HEK293 (cell line): Measurements from ENCODE around the gene EGFLAM.

Source experiments
- CTCF ChIA-PET: fragments of 350-600 bp; formaldehyde crosslinking; extraction: SDS; loops from one replicate; lab custom pipeline; 2021; ENCODE audit warnings: antibody characterized with exemption; lab: Yijun Ruan, JAX
- POLR2A ChIA-PET: fragments of 300-600 bp; formaldehyde crosslinking; extraction: SDS; loops from one replicate; lab custom pipeline; 2020; ENCODE audit warnings: antibody characterized with exemption, inconsistent platforms; lab: Yijun Ruan, JAX
- H3K27ac ChIP-seq: fragments of 200-500 bp; sonication (Bioruptor generic); 2 replicates; pipeline ENCODE4 v1.5.1; 2014; ENCODE audit warnings: low read depth, low read length, control low read depth, inconsistent platforms; ENCODE audit errors: extremely low read depth
- H3K36me3 ChIP-seq, 2 experiments: fragments of 200-500 bp in 1 of 2; sonication (Bioruptor generic) in 1 of 2; 1 replicate in 1 of 2; 2 replicates in 1 of 2; pipeline ENCODE4 v1.5.1; 2014 to 2017; ENCODE audit warnings: inconsistent platforms in 2 of 2, low read length in 2 of 2; ENCODE audit not compliant: control insufficient read depth in 2 of 2, insufficient read depth in 1 of 2
- H3K4me1 ChIP-seq: fragments of 200-500 bp; sonication (Bioruptor generic); 2 replicates; pipeline ENCODE4 v1.5.1; 2014; ENCODE audit warnings: mild to moderate bottlenecking, low read length, inconsistent platforms; ENCODE audit not compliant: control insufficient read depth, insufficient read depth
- H3K4me3 ChIP-seq: 2 replicates; pipeline ENCODE4 v1.5.1; 2011; ENCODE audit warnings: low read depth, mild to moderate bottlenecking, control low read depth, low read length, moderate library complexity
- H3K9me3 ChIP-seq: fragments of 200-500 bp; sonication (Bioruptor generic); 2 replicates; pipeline ENCODE4 v1.5.1; 2014; ENCODE audit warnings: low read depth, low read length, inconsistent platforms; ENCODE audit not compliant: control insufficient read depth, insufficient read depth
- EGR2 ChIP-seq: fragments of 450-650 bp; formaldehyde crosslinking; IDR thresholded peaks from 2 replicates; pipeline ENCODE4 v1.5.1; 2016; ENCODE audit warnings: low read depth, missing biosample characterization, missing genetic modification characterization
- HOXA7 ChIP-seq: sonication (generic); formaldehyde crosslinking; IDR thresholded peaks from 2 replicates; pipeline ENCODE4 v1.8.1; 2022; ENCODE audit warnings: missing genetic modification reagents, borderline replicate concordance
- IKZF3 ChIP-seq: fragments of 450-650 bp; IDR thresholded peaks from 2 replicates; pipeline ENCODE4 v1.5.0; 2018; ENCODE audit warnings: missing biosample characterization, mild to moderate bottlenecking, missing genetic modification characterization, moderate library complexity
- OSR2 ChIP-seq: fragments of 450-650 bp; formaldehyde crosslinking; IDR thresholded peaks from 2 replicates; pipeline ENCODE4 v1.5.1; 2016; ENCODE audit warnings: missing biosample characterization, missing genetic modification characterization
- OVOL3 ChIP-seq: fragments of 450-650 bp; formaldehyde crosslinking; IDR thresholded peaks from 2 replicates; pipeline ENCODE4 v1.5.1; 2016; ENCODE audit warnings: missing biosample characterization, missing genetic modification characterization
- PRDM1 ChIP-seq: fragments of 450-650 bp; formaldehyde crosslinking; IDR thresholded peaks from 2 replicates; pipeline ENCODE4; 2016; ENCODE audit warnings: missing biosample characterization, missing genetic modification characterization
- SP7 ChIP-seq: fragments of 450-650 bp; formaldehyde crosslinking; IDR thresholded peaks from 2 replicates; pipeline ENCODE4 v1.5.1; 2016; ENCODE audit warnings: missing biosample characterization, missing genetic modification characterization
- WT1 ChIP-seq: fragments of 450-650 bp; formaldehyde crosslinking; IDR thresholded peaks from 2 replicates; pipeline ENCODE4 v1.5.1; 2016; ENCODE audit warnings: missing biosample characterization, missing genetic modification characterization
- ZBTB26 ChIP-seq: fragments of 450-650 bp; formaldehyde crosslinking; optimal IDR thresholded peaks from 2 replicates; pipeline ENCODE3; 2016; ENCODE audit warnings: missing biosample characterization, mild to moderate bottlenecking, missing genetic modification characterization
- ZNF138 ChIP-seq: fragments of 450-650 bp; formaldehyde crosslinking; IDR thresholded peaks from 2 replicates; pipeline ENCODE4 v1.5.1; 2016; ENCODE audit warnings: missing biosample characterization, missing genetic modification characterization, borderline replicate concordance
- ZNF184 ChIP-seq: fragments of 450-650 bp; IDR thresholded peaks from 2 replicates; pipeline ENCODE4 v1.5.1; 2018; ENCODE audit warnings: missing biosample characterization, mild to moderate bottlenecking, missing genetic modification characterization
- ZNF2 ChIP-seq: fragments of 450-650 bp; formaldehyde crosslinking; IDR thresholded peaks from 2 replicates; pipeline ENCODE4 v1.5.1; 2016; ENCODE audit warnings: missing biosample characterization, missing genetic modification characterization
- ZNF311 ChIP-seq: fragments of 450-650 bp; formaldehyde crosslinking; IDR thresholded peaks from 2 replicates; pipeline ENCODE4 v1.5.1; 2017; ENCODE audit warnings: missing biosample characterization, missing genetic modification characterization, borderline replicate concordance
- ZNF324 ChIP-seq: fragments of 450-650 bp; formaldehyde crosslinking; IDR thresholded peaks from 2 replicates; pipeline ENCODE4 v1.5.1; 2016; ENCODE audit warnings: missing biosample characterization, missing genetic modification characterization
- ZNF335 ChIP-seq: fragments of 450-650 bp; formaldehyde crosslinking; conservative IDR thresholded peaks from 2 replicates; pipeline ENCODE4 v1.5.1; 2016; ENCODE audit warnings: missing biosample characterization, missing genetic modification characterization
- ZNF394 ChIP-seq: fragments of 450-650 bp; formaldehyde crosslinking; IDR thresholded peaks from 2 replicates; pipeline ENCODE4 v1.5.1; 2016; ENCODE audit warnings: missing biosample characterization, missing genetic modification characterization, mild to moderate bottlenecking, moderate library complexity, borderline replicate concordance
- ZNF423 ChIP-seq: fragments of 450-650 bp; formaldehyde crosslinking; IDR thresholded peaks from 2 replicates; pipeline ENCODE4 v1.5.1; 2016; ENCODE audit warnings: missing biosample characterization, missing genetic modification characterization
- ZNF473 ChIP-seq: fragments of 450-650 bp; formaldehyde crosslinking; IDR thresholded peaks from 2 replicates; pipeline ENCODE4 v1.5.1; 2017; ENCODE audit warnings: missing biosample characterization, missing genetic modification characterization
- ZNF501 ChIP-seq: fragments of 450-650 bp; formaldehyde crosslinking; IDR thresholded peaks from 2 replicates; pipeline ENCODE4 v1.5.1; 2016; ENCODE audit warnings: missing biosample characterization, missing genetic modification characterization
- ZNF654 ChIP-seq: fragments of 450-650 bp; formaldehyde crosslinking; IDR thresholded peaks from 2 replicates; pipeline ENCODE4 v1.5.1; 2016; ENCODE audit warnings: low read depth, missing biosample characterization, missing genetic modification characterization
- ZNF664 ChIP-seq: fragments of 450-650 bp; formaldehyde crosslinking; IDR thresholded peaks from 2 replicates; pipeline ENCODE4 v1.5.1; 2016; ENCODE audit warnings: missing biosample characterization, missing genetic modification characterization
- ZNF707 ChIP-seq: fragments of 450-650 bp; formaldehyde crosslinking; IDR thresholded peaks from 2 replicates; pipeline ENCODE4 v1.5.1; 2016; ENCODE audit warnings: missing biosample characterization, missing genetic modification characterization
- ZNF747 ChIP-seq: fragments of 450-650 bp; formaldehyde crosslinking; IDR thresholded peaks from 2 replicates; pipeline ENCODE4 v1.5.1; 2016; ENCODE audit warnings: missing biosample characterization, missing genetic modification characterization
- ZSCAN4 ChIP-seq: fragments of 450-650 bp; formaldehyde crosslinking; IDR thresholded peaks from 2 replicates; pipeline ENCODE4 v1.5.1; 2017; ENCODE audit warnings: missing biosample characterization, missing genetic modification characterization
- ZXDB ChIP-seq: fragments of 450-650 bp; formaldehyde crosslinking; IDR thresholded peaks from 2 replicates; pipeline ENCODE4 v1.5.1; 2016; ENCODE audit warnings: missing biosample characterization, missing genetic modification characterization
- TF ChIP-seq, protein P1 (sequence below): fragments of 450-650 bp; formaldehyde crosslinking; IDR thresholded peaks from 2 replicates; pipeline ENCODE4 v1.5.1; 2016; ENCODE audit warnings: missing biosample characterization, missing genetic modification characterization
- TF ChIP-seq, protein P2 (sequence below): fragments of 450-650 bp; formaldehyde crosslinking; IDR thresholded peaks from 2 replicates; pipeline ENCODE4 v1.5.1; 2016; ENCODE audit warnings: missing biosample characterization, missing genetic modification characterization
- TF ChIP-seq, protein P3 (sequence below): fragments of 450-650 bp; formaldehyde crosslinking; IDR thresholded peaks from 2 replicates; pipeline ENCODE4 v1.5.1; 2016; ENCODE audit warnings: missing biosample characterization, missing genetic modification characterization

Gene EGFLAM

DNA sequence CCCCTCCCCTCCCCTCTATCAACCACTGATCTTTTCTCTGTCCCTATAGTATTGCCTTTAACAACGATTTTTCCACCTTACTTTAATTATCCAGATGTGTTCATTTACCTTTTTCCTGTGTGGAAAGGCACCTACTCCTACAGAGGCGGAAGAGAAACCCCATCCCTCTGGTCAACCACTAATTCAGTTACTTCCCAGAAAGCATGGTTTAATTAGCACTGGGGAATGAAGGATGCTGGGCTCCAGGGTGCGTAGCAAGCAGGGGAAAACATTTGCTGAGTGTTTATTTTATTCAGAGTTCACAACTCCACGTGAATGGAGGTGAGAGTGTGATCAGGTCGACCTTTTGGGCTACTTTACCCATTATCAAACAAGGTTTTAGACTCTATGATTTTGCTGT is 16.7 kb upstream of the EGFLAM start:
- ChIA-PET POLR2A (no interaction called here), CTCF (interaction anchor here (0.6 kb wide), 1 partner anchor 862 kb away, joined by 3 read pairs; the partner anchor contains the start of gene WDR70)
- no peak overlapping the region for H3K4me3 ChIP-seq
- H3K4me1 ChIP-seq = peaks cover 2% of the 10 kb centered on the region; the same call in 1 of the 2 replicates
- TF ChIP-seq WT1 (tag by site-specific recombination) (no peak), ZNF311 (tag by site-specific recombination) (no peak), ZNF707 (tag by site-specific recombination) (no peak), OSR2 (tag by site-specific recombination) (no peak), ZNF473 (tag by site-specific recombination) (no peak), ZSCAN4 (tag by site-specific recombination) (no peak), ZNF747 (tag by site-specific recombination) (no peak), ZNF394 (tag by site-specific recombination) (no peak), IKZF3 (tag by site-specific recombination) (no peak), ZNF335 (tag by site-specific recombination) (no peak), ZNF664 (tag by site-specific recombination) (no peak), ZXDB (tag by site-specific recombination) (no peak), ZNF501 (tag by site-specific recombination) (no peak), ZNF184 (tag by site-specific recombination) (no peak), ZNF138 (tag by site-specific recombination) (no peak), ZNF423 (tag by site-specific recombination) (no peak), SP7 (no peak), PRDM1 (tag by site-specific recombination) (no peak)
- TF ChIP-seq, protein P1, sequence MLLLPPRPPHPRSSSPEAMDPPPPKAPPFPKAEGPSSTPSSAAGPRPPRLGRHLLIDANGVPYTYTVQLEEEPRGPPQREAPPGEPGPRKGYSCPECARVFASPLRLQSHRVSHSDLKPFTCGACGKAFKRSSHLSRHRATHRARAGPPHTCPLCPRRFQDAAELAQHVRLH (tag by site-specific recombination) = no peak
- TF ChIP-seq, protein P2, sequence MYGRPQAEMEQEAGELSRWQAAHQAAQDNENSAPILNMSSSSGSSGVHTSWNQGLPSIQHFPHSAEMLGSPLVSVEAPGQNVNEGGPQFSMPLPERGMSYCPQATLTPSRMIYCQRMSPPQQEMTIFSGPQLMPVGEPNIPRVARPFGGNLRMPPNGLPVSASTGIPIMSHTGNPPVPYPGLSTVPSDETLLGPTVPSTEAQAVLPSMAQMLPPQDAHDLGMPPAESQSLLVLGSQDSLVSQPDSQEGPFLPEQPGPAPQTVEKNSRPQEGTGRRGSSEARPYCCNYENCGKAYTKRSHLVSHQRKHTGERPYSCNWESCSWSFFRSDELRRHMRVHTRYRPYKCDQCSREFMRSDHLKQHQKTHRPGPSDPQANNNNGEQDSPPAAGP = no peak
- no peak overlapping the region for H3K27ac ChIP-seq
- H3K9me3 ChIP-seq = no peaks in the 10 kb centered on the region
- no peaks in the 10 kb centered on the region for H3K36me3 ChIP-seq

- no peaks in the 10 kb centered on the region for H3K9me3 ChIP-seq
- H3K36me3 ChIP-seq = no peaks in the 10 kb centered on the region
- no peak overlapping the region for H3K27ac ChIP-seq
- peaks cover 6% of the 10 kb centered on the region; the same call in 1 of the 2 replicates for H3K4me1 ChIP-seq
- TF ChIP-seq EGR2 (no peak), HOXA7 (CRISPR knock-in tag) (no peak), OVOL3 (tag by site-specific recombination) (no peak), ZBTB26 (tag by site-specific recombination) (no peak), ZNF654 (tag by site-specific recombination) (no peak), ZNF324 (tag by site-specific recombination) (no peak), ZNF184 (tag by site-specific recombination) (no peak), ZNF2 (no peak), ZNF423 (tag by site-specific recombination) (no peak)
- TF ChIP-seq, protein P1 (tag by site-specific recombination) = no peak
- TF ChIP-seq, protein P3, sequence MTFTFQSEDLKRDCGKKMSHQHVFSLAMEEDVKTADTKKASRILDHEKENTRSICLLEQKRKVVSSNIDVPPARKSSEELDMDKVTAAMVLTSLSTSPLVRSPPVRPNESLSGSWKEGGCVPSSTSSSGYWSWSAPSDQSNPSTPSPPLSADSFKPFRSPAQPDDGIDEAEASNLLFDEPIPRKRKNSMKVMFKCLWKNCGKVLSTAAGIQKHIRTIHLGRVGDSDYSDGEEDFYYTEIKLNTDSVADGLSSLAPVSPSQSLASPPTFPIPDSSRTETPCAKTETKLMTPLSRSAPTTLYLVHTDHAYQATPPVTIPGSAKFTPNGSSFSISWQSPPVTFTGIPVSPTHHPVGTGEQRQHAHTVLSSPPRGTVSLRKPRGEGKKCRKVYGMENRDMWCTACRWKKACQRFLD (tag by site-specific recombination) = no peak
- ChIA-PET POLR2A (no interaction called here), CTCF (interaction anchor here (3.7 kb wide), 1 partner anchor 20 kb away, joined by 34 read pairs; no protein-coding TSS in a partner anchor)
- no peak overlapping the region for H3K4me3 ChIP-seq
Measured at GRCh38 chr5:38245307-38245706, 13.1 kb upstream of the EGFLAM start.
